HK-2 (cell line): ENCODE measurements around the gene ARMC9.

Source experiments
- DNase-seq: peaks from one replicate; pipeline ENCODE4 v3.0.0-alpha.2; 2018; ENCODE audit not compliant: unreplicated experiment

ARMC9 gene

DNA sequence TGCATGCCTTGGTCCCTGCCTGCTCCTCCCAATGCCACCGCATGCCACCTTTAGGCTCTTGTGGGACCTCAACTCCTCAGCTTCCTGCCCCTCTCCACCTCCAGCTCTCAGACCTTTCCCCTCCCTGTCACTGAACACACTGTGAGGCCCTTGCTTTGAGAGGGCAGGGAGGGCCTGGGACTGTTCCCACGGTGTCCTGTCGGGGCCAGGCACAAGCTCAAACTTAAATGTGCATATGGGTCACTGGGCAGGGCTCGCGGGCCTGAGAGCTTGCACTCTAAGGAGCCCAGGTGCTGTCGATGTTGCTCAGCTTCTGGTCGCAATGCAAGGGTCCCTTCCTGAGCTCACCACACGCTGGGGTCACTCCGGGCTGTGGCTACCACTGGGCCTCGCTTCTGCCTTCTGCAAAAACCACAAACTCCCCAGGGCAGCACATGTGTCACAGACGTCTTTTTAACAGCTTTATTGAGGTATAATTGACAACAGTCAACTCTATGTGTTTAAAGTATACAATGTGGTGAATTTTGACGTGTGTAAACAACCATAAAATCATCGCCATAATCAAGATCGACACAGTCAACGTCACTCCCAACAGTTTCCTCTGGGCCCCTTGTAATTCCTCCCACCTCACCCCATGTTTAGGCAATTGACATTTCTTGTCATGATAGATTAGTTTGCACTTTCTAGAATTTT is 185.1 kb downstream of the ARMC9 start:
- no peak for DNase-seq

GRCh38 chr2:231384109-231384435 is 185.6 kb downstream of the ARMC9 start:
- DNase-seq, result no peak

- DNase-seq, result no peak
These were observed 186.5 kb downstream of the ARMC9 start for GRCh38 chr2:231384970-231385369.

DNA sequence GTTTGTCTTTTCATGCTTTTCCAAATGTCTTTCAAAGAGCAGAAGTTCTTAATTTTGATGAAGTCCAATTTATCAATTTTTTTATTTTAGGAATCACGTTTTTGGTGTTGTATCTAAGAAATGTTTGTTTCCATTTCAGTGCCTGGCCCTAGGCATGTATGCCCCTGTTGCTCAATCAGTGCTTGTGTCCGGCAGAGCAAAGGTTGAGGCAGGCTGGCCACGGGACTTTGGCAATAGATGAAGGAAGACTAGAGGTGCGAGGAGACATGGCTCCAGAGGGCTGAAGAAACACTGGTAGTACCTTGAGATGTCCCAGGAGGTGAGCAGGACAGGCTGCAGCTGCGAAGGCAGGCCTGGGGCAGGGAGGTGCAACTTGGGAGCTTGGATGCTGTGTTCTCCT is 187.0 kb downstream of the ARMC9 start:
- no peak for DNase-seq

DNA sequence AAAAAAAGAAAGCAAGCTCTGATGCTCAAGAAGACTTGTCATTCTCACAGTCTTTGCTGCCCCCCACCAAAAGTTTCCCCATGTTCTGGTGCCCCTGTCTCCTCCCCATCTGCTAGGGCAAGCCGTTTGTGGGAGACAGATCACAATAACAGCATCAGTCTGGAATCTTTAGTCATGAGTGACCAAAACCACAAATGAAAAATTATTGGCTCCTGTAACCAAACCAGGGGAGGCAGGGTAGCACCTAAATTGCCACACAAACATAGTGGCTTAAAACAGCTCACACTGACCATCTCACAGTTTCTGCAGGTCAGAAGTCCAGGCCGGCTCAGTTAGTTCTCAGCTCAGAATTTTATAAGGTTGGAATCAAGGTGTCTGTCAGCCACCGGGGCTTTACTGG is 188.0 kb downstream of the ARMC9 start:
- peak; percentile 37 for DNase-seq

GRCh38 chr2:231387904-231388724 is 189.7 kb downstream of the ARMC9 start:
- peak; percentile 48 for DNase-seq

DNA sequence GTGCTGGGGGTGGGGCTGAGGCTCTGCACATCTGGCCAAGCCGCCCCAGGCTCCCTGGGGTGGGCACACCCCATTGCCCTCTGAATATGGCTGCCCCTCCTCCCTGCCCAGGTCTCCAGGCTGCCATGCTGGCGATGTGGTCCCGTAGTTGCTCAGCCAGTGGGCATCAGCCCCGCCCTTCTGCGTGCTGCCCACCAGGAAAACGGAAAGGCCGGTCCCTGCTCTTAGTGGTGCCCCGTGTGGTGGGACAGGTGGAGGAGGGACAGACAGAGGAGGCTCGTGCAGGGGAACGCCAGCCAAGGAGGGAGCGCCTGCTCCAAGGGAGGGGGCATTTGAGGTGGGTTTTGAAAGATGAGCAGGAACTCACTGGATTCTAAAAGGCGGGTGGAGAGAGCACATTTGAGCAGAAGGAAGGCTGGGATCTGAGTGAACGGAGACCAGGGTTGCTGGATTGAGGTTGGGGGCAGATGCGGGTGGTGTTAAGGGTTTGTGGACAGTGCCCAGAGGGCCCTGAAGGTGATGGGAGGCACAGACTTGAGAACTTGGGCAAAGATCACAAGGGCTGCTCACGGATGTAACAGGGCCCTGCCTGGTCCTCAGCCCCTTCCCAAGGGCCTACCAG is 190.4 kb downstream of the ARMC9 start:
- no peak for DNase-seq

DNA sequence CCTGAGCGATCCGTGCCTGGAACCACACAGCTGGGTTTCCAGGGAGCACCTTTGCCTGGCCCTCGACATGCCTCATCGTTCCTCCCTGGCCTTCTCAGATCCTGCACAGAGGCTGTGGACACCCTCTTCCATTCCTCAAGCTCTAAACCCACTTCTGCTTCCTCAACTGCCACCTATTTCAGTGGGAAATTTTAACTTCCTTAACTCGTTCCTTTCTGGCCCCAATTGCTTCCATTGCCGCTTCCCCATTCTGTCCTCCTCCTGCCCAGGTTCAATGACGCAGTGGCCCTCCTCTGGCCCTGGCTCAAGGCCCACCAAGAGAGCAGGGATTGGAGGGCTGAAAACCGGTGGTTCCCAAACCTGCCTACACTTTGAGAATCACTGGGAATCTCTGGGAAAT is 192.2 kb downstream of the ARMC9 start:
- no peak for DNase-seq

DNA sequence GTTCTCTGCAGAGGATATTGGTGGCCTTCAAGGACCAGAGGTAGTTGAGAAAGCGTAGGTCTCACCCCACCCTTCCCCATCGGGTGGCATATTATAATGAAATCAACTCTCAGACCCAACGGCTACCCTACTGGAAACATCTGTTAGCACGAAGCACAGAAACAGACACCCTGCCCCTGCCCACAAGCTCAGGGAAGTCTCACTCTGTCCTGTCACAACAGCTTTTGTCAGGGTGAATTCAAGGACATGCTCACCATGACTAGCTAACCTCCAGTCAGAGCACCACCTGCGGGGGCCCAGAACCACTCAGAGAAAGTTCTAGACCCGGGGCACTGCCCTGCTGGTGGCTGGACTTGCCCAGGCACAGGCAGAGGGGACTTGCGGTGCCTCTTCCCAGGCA is 193.6 kb downstream of the ARMC9 start:
- DNase-seq, result no peak

GRCh38 chr2:231392431-231393148 is 194.2 kb downstream of the ARMC9 start:
- no peak for DNase-seq

DNA sequence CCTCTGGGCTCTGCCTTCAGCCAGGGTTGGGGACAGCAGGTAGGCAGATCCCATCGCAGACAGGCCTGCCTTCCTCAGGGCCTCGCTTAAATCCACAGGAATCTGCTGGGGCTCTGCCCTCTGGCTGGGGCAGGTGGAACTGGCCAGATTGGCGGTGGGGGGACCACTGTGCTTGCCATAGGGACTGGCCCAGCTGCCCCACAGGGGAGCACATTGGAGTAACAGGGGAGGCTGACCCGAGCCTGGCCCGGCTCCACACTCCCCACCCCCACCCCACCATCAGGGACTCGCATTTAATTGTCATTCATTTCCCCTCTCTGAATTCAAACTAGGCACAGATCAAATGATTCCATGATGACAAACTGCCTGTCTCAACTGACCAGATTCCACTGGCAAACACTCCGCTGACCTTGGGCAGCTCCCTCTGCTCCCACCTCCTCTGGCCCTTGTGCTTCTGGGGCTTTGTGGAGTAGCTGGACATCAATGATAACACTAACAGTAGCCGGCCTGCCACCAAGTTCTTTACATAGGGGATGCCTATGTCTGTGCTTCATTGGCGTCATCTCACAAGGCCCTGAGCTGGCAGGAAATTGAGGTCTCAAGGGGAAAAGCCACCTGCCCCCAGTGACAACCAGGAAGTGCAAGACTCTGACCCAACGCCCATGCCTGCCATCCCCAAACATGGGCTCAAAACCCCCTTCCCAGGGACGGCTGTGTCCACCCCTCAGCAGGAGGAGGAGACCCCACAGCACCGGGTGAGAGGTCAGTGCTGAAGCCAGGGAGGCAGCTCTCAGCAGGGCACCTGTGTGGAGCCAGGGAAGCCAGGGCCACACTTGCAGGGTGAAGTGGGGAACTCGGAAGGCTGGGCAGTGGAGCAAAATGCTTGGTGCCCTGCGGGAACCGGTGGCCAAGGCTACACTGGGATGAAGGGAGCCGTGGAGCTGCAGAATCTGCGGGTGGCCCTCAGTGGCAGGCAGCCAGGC is 195.0 kb downstream of the ARMC9 start:
- DNase-seq, result no peak

GRCh38 chr2:231394211-231395141 is 196.0 kb downstream of the ARMC9 start:
- DNase-seq, result peak; percentile 62

GRCh38 chr2:231395188-231396057 is 197.0 kb downstream of the ARMC9 start, which contains the start of gene B3GNT7:
Gene B3GNT7 (plus strand): TSS chr2:231395710. CDS start chr2:231395804, 94 bp downstream.
- DNase-seq, result no peak

- no peak for DNase-seq
These were observed 197.8 kb downstream of the ARMC9 start for GRCh38 chr2:231396058-231396821.

DNA sequence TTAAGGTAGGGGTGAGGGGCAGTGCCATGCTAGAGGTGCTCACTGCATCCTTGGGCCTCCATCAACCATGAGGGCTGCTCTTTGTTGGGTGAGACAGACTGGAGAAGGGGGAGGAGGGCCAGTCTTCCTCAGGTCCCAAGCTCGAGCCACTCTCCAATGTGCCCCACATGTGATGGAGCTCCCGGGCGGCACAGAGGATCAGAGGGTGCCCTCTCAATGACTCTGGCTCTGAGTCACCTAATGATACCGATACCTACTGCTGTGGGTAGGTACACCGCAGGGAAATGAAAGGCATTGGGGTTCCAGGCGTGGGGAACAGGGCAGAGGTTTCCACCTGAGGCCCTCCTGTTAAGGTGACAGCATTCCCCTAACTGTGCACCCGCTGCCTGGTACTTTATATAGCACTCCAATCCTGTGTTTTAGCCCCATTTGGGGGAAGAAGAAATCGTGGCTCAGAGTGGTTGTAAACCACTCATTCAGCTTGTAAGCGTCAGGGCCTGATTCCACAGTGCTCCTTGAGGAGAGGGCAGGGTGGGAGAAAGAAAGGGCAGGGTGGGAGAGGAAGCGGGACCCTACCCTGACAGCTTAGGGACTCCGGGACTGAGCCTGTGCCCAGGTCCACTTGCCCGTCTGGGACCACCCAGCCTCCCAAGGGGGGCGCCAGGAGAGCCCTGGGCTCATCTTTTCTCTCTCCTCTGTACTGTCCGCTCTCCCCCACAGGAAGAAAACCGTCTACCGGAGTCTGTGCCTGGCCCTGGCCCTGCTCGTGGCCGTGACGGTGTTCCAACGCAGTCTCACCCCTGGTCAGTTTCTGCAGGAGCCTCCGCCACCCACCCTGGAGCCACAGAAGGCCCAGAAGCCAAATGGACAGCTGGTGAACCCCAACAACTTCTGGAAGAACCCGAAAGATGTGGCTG is 198.8 kb downstream of the ARMC9 start:
- no peak for DNase-seq

- no peak for DNase-seq
These were observed 199.5 kb downstream of the ARMC9 start for GRCh38 chr2:231397928-231398294.

- no peak for DNase-seq
These were observed 200.2 kb downstream of the ARMC9 start for GRCh38 chr2:231398585-231398984.
